M059J (cell line): ENCODE measurements around the gene ADD2. TPM values are rescaled to one million over a fixed set of nuclear protein-coding genes. Genes with fewer than 3 reads are reported as not detected.

ENCODE experiments used
- DNase-seq: peaks from one replicate; pipeline ENCODE4 v3.0.0-alpha.2; 2012; ENCODE audit warnings: low read depth
- total RNA-seq: library from RNA; depleted of rRNA; stranded (reverse); fragments of >200 nt; shearing (Covaris generic); gene quantifications from 2 replicates; pipeline ENCODE4 v1.2.3, GENCODE V29; 2014

The ADD2 gene
- total RNA-seq, 1 experiment from 2014 or later = 6.9 TPM

- DNase-seq = no peak
Measured at GRCh38 chr2:70703900-70704549, 64.0 kb downstream of the ADD2 start.

GRCh38 chr2:70702711-70703395 is 65.1 kb downstream of the ADD2 start:
- no peak for DNase-seq

DNA sequence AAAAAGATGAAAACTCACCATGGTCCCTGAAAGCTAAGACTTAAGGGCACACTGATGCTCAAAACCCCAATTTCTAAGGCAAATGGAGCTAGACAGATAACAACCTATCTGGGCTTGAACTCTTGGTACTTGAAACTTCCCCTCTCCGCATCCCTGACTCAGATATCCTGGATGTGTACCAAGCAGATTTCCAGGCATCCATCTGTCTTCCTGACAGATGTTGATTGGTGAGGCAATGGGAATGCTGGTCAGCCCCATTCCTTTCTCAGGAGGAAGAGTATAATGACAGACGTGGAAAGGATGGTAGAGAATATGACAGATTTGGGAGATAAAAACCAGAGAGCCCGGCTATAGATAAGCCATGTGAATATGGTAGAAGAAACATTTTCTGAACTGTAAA is 69.2 kb downstream of the ADD2 start:
- no peak for DNase-seq

GRCh38 chr2:70697603-70698383 is 70.2 kb downstream of the ADD2 start:
- no peak for DNase-seq

DNA sequence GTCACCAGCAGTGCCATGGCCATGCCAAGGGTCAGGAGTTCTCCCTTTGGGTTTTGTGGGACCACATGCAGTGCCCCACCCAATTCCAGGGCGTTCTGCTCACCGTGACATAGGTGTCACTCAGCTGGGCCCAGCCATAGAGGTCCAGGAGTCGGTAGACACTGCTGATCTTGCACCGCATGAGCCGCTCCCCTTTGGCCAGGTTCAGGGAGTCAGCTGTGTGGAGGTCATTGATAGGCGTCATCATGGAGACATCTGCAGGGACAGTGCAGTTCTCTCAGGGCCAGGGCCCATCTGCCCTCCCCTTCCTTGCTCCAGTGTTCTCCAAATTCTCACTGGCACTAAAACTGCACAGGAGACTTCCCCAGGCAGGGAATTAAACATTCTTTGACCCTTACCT is 71.9 kb downstream of the ADD2 start:
- DNase-seq = no peak

GRCh38 chr2:70692256-70692655 is 75.7 kb downstream of the ADD2 start:
- no peak for DNase-seq

- DNase-seq = no peak
Measured at GRCh38 chr2:70691497-70692140, 76.4 kb downstream of the ADD2 start.

GRCh38 chr2:70690846-70691245 is 77.2 kb downstream of the ADD2 start:
- no peak for DNase-seq

- no peak for DNase-seq
Measured at GRCh38 chr2:70688427-70688826, 79.6 kb downstream of the ADD2 start.

GRCh38 chr2:70687461-70687795 is 80.6 kb downstream of the ADD2 start:
- DNase-seq = no peak

GRCh38 chr2:70686577-70687460 is 81.2 kb downstream of the ADD2 start:
- DNase-seq = peak; percentile 75

DNA sequence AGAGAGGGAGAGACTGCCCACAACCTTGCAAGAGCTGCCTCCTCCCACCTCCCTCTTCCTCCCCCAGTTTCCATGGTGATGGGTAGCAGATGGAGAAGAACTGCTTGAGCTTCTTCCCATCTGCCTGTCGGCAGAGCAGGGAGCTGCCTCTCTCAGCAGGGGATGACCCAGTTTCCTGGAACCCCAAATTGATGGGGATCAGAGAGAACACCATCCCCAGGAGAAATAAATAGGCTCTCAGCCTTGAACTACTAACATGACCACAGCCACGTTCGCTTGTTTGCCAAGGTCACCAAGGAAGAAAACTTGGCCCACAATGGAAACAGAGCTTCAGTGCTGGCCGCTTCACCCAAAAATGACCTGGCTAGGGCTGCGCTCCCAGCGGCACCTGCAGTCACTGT is 82.2 kb downstream of the ADD2 start:
- DNase-seq = no peak

GRCh38 chr2:70684846-70685622 is 83.0 kb downstream of the ADD2 start:
- DNase-seq = no peak

DNA sequence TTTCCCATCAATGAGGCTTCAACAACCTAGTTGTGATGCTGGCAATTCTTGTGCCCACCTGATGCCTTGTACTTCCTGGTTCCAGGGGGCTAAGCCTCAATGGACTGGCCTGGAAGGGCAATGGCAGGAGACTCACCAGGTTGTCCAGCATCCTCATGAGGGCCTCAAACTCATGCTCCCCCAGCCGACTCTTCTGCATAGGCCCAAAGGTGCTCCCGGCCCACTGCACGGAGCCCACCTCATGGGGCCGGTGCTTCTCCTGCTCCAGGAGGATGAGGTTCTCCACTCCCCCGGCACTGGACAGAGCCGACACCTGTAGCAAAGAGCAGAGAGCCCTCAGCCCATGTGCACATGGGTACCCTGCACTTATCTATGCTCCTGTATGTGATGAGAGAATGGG is 84.5 kb downstream of the ADD2 start:
- DNase-seq = no peak

DNA sequence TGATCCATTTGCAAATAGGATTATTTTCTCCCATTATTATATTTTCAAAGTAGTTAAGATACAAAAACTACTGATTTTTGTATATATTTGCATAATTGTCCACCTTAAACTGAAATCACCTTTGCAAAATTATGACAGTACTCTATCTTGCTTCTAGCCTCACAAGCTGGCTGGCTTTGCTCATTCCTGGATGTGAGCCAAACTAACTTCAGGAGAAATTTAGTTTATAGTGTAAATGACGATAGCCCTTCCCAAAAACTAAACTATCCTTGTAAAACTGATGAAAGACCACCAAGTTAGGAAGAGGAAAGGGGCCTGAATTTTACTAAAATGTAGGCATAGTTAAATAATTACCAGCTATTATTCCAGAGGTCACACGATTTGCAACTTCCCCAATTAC is 87.3 kb downstream of the ADD2 start:
- DNase-seq = no peak

- no peak for DNase-seq
Measured at GRCh38 chr2:70679259-70679658, 88.7 kb downstream of the ADD2 start.

DNA sequence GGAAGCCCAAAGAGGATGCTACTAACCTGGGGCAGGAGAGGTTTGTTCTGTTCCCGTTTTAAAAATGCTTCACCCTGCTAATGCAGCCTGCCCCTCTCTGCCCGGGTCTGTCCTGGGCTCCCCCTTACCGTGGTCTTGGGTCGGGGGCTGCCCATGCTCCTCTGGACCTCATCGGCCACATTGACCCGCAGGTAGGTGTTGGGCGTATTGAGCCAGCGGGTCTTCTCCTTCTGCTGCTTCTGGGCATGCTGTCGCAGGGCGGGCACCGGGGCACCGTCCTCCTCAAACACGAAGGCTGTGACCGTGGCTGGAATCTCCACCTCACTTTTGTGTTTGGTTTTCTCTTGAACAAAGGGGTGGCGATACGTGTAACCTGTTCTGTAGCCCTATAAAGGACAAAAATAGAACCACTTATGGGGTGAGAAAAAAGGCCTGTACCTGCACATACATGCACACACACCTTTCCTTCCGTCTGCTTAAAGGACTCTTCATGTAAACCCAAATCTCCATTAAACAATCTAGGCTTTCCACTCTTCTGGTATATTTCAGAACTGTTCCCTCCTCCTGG is 89.3 kb downstream of the ADD2 start:
- DNase-seq = no peak

- DNase-seq = no peak
Measured at GRCh38 chr2:70676301-70677035, 91.5 kb downstream of the ADD2 start.

DNA sequence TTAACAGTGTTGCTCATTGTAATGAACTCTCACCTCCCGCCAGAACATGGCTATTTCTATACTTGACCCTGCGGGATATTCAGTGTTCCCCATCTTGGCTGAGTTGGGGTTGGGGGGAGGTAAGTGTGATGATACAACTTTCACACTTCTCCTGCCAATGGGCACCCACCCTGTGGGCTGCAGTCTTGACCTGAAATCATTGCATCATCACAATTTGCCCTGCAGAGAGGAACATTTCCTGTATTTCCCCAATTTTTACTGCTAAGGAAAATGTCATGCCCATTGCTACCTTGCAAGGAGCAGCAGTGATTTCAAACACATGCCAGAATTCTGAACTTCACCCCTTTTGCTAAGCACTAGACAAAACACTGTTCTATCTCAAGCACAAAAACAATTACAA is 92.1 kb downstream of the ADD2 start:
- no peak for DNase-seq
